DOHH2 (cell line): ENCODE measurements around the gene RYR2.

Experiments used
- H3F3A ChIP-seq: fragments of 200-600 bp; sonication (generic), shearing (Covaris generic); 2 replicates; pipeline ENCODE4 v1.6.0; 2016; ENCODE audit warnings: antibody characterized with exemption, mild to moderate bottlenecking; ENCODE audit not compliant: control insufficient read depth, insufficient read depth
- H3K27ac ChIP-seq: fragments of 200-600 bp; sonication (generic); 2 replicates; pipeline ENCODE4 v1.5.1; 2014; ENCODE audit warnings: low read depth, mild to moderate bottlenecking, low read length, moderate library complexity
- H3K27me3 ChIP-seq: fragments of 200-600 bp; sonication (generic); 2 replicates; pipeline ENCODE4 v1.6.1; 2014; ENCODE audit warnings: mild to moderate bottlenecking, low read length, mixed read lengths; ENCODE audit not compliant: control insufficient read depth
- H3K36me3 ChIP-seq: fragments of 200-600 bp; sonication (generic); 2 replicates; pipeline ENCODE4 v1.6.1; 2014; ENCODE audit warnings: mild to moderate bottlenecking, low read length, moderate library complexity, mixed read lengths; ENCODE audit not compliant: control insufficient read depth
- H3K4me1 ChIP-seq: fragments of 200-600 bp; sonication (generic); 2 replicates; pipeline ENCODE4 v1.6.1; 2014; ENCODE audit warnings: mild to moderate bottlenecking, low read length, mixed read lengths; ENCODE audit not compliant: control insufficient read depth
- H3K4me2 ChIP-seq: fragments of 200-600 bp; sonication (generic); 2 replicates; pipeline ENCODE4 v1.6.0; 2014; ENCODE audit warnings: mild to moderate bottlenecking, low read length, moderate library complexity
- H3K4me3 ChIP-seq: fragments of 200-600 bp; sonication (generic); 2 replicates; pipeline ENCODE4 v1.5.1; 2014; ENCODE audit warnings: mild to moderate bottlenecking, low read length, mixed read lengths
- H3K79me2 ChIP-seq: fragments of 200-600 bp; sonication (generic); 2 replicates; pipeline ENCODE4 v1.6.1; 2014; ENCODE audit warnings: mild to moderate bottlenecking, low read length, mixed read lengths; ENCODE audit not compliant: control insufficient read depth
- H3K9me2 ChIP-seq: fragments of 200-600 bp; sonication (generic); replicated peaks from 2 replicates; pipeline ENCODE4 v1.6.1; 2014; ENCODE audit warnings: mild to moderate bottlenecking, low read length, mixed read lengths; ENCODE audit not compliant: control insufficient read depth
- H3K9me3 ChIP-seq: fragments of 200-600 bp; sonication (generic); 2 replicates; pipeline ENCODE4 v1.6.1; 2014; ENCODE audit warnings: antibody characterized with exemption, low read length, mixed read lengths; ENCODE audit not compliant: control insufficient read depth, insufficient read depth
- H4K20me1 ChIP-seq: fragments of 200-600 bp; sonication (generic); 2 replicates; pipeline ENCODE4 v1.6.0; 2014; ENCODE audit warnings: low read depth, mild to moderate bottlenecking, antibody characterized with exemption, low read length, moderate library complexity; ENCODE audit not compliant: control insufficient read depth, insufficient read depth
- EZH2phosphoT487 ChIP-seq: fragments of 200-600 bp; sonication (generic); IDR thresholded peaks from 2 replicates; pipeline ENCODE4 v1.6.1; 2017; ENCODE audit warnings: borderline replicate concordance, mild to moderate bottlenecking, antibody characterized with exemption, low read length, moderate library complexity, mixed read lengths
- TF ChIP-seq, protein P1 (sequence below): fragments of 200-600 bp; sonication (generic); IDR thresholded peaks from one replicate; pipeline ENCODE4 v1.5.1; 2014; ENCODE audit warnings: antibody characterized with exemption, mild to moderate bottlenecking, low read depth, low read length; ENCODE audit not compliant: poor library complexity, severe bottlenecking

Gene RYR2

DNA sequence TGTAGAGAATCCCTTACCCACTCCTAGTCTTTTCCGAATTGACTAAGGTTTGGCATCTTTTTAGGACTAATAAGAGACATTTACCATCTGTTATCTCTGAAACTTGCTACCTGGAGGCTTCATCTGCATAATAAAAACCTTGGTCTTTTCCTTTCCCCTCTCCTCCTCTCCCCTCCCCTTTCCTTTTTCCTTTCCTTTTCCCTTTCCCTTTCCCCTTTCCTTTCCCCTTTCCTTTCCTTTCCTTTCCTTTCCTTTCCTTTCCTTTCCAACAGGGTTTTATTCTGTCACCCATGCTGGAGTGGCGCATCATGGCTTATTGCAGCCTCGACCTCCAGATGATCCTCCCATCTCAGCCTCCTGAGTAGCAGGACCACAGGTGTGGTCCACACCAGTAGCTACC lies 195.7 kb downstream of the RYR2 start:
- no peaks in the 10 kb centered on the region for H3F3A ChIP-seq
- H3K79me2 ChIP-seq, result no peaks in the 10 kb centered on the region
- H3K27ac ChIP-seq, result no peak overlapping the region
- no peak overlapping the region for H3K4me3 ChIP-seq
- no peak overlapping the region for H3K4me2 ChIP-seq
- H3K36me3 ChIP-seq, result no peaks in the 10 kb centered on the region
- H3K9me2 ChIP-seq, result no peaks in the 10 kb centered on the region
- H3K9me3 ChIP-seq, result no peaks in the 10 kb centered on the region
- H3K27me3 ChIP-seq, result no peaks in the 10 kb centered on the region
- H4K20me1 ChIP-seq, result no peaks in the 10 kb centered on the region
- TF ChIP-seq, protein P1, sequence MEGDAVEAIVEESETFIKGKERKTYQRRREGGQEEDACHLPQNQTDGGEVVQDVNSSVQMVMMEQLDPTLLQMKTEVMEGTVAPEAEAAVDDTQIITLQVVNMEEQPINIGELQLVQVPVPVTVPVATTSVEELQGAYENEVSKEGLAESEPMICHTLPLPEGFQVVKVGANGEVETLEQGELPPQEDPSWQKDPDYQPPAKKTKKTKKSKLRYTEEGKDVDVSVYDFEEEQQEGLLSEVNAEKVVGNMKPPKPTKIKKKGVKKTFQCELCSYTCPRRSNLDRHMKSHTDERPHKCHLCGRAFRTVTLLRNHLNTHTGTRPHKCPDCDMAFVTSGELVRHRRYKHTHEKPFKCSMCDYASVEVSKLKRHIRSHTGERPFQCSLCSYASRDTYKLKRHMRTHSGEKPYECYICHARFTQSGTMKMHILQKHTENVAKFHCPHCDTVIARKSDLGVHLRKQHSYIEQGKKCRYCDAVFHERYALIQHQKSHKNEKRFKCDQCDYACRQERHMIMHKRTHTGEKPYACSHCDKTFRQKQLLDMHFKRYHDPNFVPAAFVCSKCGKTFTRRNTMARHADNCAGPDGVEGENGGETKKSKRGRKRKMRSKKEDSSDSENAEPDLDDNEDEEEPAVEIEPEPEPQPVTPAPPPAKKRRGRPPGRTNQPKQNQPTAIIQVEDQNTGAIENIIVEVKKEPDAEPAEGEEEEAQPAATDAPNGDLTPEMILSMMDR, result no peak
- TF ChIP-seq EZH2phosphoT487, result no peak
- no peaks in the 10 kb centered on the region for H3K4me1 ChIP-seq

DNA sequence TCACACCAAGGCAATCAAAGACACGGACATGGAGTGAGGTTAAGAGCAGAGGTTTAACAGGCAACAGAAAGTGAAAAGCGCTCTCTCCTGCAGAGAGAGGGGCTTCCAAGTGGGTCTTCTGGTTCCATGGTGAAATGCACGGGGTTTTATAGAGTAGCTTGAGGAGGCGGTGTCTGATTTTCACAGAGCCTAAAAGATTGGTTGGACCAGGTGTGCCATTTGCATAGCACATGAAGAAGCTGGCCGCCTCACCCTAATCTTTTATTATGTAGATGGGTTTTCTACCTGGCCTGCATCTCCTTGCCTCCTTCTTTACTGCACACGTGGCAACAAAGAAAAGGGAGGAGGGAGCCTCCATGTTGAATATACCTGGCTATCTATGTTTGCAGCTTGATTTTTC lies 197.3 kb downstream of the RYR2 start:
- H3K4me3 ChIP-seq, result no peak overlapping the region
- no peaks in the 10 kb centered on the region for H3K9me2 ChIP-seq
- H3K36me3 ChIP-seq, result no peaks in the 10 kb centered on the region
- no peak overlapping the region for H3K4me2 ChIP-seq
- H3K9me3 ChIP-seq, result no peaks in the 10 kb centered on the region
- H3K27ac ChIP-seq, result no peak overlapping the region
- no peaks in the 10 kb centered on the region for H3K27me3 ChIP-seq
- H3K79me2 ChIP-seq, result no peaks in the 10 kb centered on the region
- no peaks in the 10 kb centered on the region for H3F3A ChIP-seq
- TF ChIP-seq, protein P1, result no peak
- TF ChIP-seq EZH2phosphoT487, result no peak
- no peaks in the 10 kb centered on the region for H3K4me1 ChIP-seq
- no peaks in the 10 kb centered on the region for H4K20me1 ChIP-seq

DNA sequence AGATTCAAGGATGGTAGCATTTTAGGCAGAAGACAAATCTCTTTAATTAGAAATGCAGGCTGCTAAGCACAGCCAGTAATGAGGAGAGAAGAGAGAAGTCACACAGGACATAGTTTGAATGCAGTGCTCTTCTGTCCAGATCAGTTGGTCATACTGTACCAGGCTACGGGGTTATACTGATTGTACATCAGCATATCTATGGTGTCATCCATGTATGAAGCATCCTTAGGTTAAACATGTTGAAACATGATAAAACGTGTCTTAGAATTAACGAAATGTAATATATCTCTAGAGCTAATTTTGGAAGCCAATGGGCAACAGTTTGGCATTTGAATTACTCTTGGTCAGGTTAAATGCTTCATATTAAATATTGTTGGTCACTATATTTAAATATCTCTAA lies 199.1 kb downstream of the RYR2 start:
- H3K4me1 ChIP-seq, result no peaks in the 10 kb centered on the region
- H3K4me2 ChIP-seq, result no peak overlapping the region
- no peaks in the 10 kb centered on the region for H3K79me2 ChIP-seq
- no peaks in the 10 kb centered on the region for H4K20me1 ChIP-seq
- H3F3A ChIP-seq, result no peaks in the 10 kb centered on the region
- no peaks in the 10 kb centered on the region for H3K27me3 ChIP-seq
- H3K27ac ChIP-seq, result no peak overlapping the region
- no peak overlapping the region for H3K4me3 ChIP-seq
- no peaks in the 10 kb centered on the region for H3K9me3 ChIP-seq
- no peak for TF ChIP-seq EZH2phosphoT487
- TF ChIP-seq, protein P1, result no peak
- H3K36me3 ChIP-seq, result no peaks in the 10 kb centered on the region
- no peaks in the 10 kb centered on the region for H3K9me2 ChIP-seq

DNA sequence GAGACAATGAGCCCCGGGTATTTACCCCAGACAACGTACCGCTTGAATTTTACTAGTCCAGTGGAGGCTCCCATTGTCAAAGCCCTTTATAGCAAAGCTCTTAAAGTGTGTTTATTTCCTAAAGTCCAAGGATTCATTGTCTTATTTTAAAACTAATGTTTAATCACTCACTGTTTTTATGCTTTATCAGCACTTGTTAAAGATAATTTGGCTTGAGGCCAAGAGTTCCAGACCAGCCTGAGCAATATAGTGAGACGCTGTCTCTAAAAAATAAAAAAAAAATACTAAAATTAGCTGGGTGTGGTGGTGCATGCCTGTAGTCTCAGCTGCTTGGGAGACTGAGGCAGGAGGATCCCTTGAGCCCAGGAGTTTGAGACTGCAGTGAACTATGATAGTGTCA lies 202.8 kb downstream of the RYR2 start:
- H3K27ac ChIP-seq, result no peak overlapping the region
- no peaks in the 10 kb centered on the region for H3F3A ChIP-seq
- H3K4me1 ChIP-seq, result no peaks in the 10 kb centered on the region
- no peaks in the 10 kb centered on the region for H3K9me2 ChIP-seq
- no peaks in the 10 kb centered on the region for H3K9me3 ChIP-seq
- H3K4me3 ChIP-seq, result no peak overlapping the region
- no peaks in the 10 kb centered on the region for H3K79me2 ChIP-seq
- no peaks in the 10 kb centered on the region for H3K27me3 ChIP-seq
- no peaks in the 10 kb centered on the region for H3K36me3 ChIP-seq
- H3K4me2 ChIP-seq, result no peak overlapping the region
- no peaks in the 10 kb centered on the region for H4K20me1 ChIP-seq
- TF ChIP-seq, protein P1, result no peak
